C4-2B (cell line): ENCODE measurements around the gene MPP3.

Source experiments
- H3K27ac ChIP-seq: fragments of 450-650 bp; 2 replicates; pipeline ENCODE4 v1.5.1; 2017
- CTCF ChIP-seq: fragments of 450-650 bp; conservative IDR thresholded peaks from 2 replicates; pipeline ENCODE4 v1.5.1; 2017; ENCODE audit warnings: mild to moderate bottlenecking
- ZFX ChIP-seq: fragments of 450-650 bp; IDR thresholded peaks from 2 replicates; pipeline ENCODE4 v1.6.1; 2017

Gene MPP3

GRCh38 chr17:43841282-43841681, 8.3 kb upstream of the MPP3 start:
- peak overlapping the region; percentile 84; the same call in 1 of the 2 replicates for H3K27ac ChIP-seq
- no peak for TF ChIP-seq CTCF
- no peak for TF ChIP-seq ZFX

DNA sequence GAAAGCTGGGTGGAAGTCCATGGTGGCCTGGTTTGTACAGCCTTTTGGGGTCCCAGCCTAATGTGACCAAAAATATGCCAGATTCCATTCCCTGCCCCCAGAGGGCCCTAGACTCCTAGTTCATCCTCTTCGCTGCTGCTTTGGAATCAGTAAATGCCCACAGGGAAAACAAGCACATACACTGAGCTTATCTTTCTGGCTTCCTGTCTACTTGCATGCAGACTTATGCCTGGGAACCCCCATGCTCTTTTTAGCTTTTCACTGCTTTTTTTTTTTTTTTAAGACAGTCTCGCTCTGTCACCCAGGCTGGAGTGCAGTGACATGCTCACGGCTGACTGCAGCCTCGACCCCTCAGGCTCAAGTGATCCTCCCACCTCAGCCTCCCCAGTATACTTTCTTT, 7.9 kb upstream of the MPP3 start:
- peak overlapping the region; percentile 84 for H3K27ac ChIP-seq
- TF ChIP-seq ZFX, result no peak
- peak; percentile 42 for TF ChIP-seq CTCF

DNA sequence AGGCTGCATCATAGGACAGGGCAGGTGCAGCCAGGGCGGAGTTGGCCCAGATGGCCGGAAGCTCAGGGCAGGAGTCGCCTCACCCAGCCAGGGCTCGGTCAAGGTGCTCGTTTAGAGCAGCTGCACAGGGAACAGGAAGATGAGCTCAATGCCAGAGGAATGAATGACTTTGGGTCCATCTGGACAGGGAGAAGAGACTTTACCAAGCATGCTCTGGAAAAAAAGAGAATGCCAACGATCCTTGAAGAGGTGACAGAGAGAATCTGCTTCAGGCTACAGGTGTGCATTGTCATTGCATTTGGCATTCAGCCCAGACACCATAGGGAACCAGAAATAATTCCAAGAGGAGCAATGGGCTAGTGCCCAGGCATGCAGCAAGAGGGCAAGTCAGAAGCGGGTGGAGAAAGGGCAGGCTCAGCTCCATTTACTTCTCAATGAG, 6.7 kb upstream of the MPP3 start:
- peak overlapping the region; percentile 84 for H3K27ac ChIP-seq
- TF ChIP-seq CTCF (no peak), ZFX (no peak)

DNA sequence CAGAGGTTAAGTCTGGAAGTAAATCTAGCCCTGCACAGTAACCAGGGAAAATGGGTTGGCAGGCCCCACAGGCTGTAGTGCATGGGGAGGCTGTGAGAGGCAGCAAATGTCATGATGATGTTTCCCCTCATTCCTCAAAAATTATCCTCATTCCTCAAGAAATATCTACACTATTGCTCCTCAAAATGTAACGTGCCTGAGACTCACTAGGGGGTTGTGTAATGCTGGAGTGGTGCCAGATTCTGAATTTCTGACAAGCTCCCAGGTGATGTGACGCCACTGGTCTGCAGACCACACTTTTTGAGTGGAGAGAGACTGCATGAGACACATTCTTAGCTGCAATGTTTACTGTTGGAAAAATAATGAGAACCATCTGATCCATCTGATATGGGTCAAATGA, 1.2 kb upstream of the MPP3 start:
- H3K27ac ChIP-seq, result peak overlapping the region; percentile 75; the same call in 1 of the 2 replicates
- TF ChIP-seq CTCF (no peak), ZFX (no peak)

GRCh38 chr17:43832168-43832975, 574 bp downstream of the MPP3 start:
- no peak for TF ChIP-seq CTCF
- TF ChIP-seq ZFX, result no peak
- peak overlapping the region; percentile 75 for H3K27ac ChIP-seq

DNA sequence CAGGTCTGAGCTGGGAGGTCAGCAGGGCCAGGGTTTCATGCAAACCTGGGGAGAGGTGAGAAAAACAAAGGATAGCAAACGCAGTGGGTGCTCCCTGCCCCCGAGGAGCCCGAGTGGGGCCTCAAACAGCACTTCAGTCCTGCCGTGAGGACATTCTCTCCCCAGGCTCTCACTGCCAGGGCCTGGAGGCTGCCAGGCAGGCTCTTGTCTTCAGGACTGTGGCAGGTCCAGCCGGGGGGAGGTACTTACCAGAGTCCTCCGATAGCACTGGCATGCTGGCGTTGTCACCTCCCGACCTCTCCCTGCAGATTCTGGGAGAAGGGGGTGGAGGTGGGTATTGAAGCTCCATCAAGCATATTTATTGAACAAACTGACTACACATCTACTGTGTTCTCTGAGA, 1.3 kb downstream of the MPP3 start:
- TF ChIP-seq ZFX (no peak), CTCF (no peak)
- H3K27ac ChIP-seq, result no peak overlapping the region

DNA sequence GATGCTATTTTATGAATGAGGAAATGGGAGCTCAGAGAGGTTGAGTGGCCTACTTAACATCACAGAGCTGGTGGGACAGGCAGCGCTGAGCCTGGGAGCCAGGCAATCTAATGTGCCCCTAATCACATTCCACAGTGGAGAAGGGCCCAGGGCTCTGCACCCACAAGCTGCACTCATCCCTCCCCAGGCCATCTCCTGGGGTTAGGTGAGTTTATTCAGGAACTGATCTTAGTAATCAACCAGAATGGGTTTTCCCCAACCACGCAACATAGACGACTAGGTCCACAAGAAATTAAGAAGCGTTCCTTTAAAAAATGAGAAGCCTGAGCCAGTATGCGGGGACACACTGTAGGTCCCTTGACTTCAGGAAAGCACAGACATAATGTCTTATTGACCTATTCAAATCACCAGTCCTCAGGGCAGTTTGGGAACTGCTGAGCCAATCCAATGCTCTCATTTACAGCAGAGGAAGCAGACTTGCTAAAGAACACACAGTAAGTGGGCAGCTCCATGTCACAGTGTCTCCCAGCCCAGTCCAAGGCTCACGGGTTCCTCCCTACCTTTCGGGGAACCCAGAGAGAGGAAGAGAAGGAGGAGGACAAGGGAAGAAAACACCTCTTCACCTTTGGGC, 2.3 kb downstream of the MPP3 start:
- no peak for TF ChIP-seq ZFX
- no peak for TF ChIP-seq CTCF
- no peak overlapping the region for H3K27ac ChIP-seq
